A549 (cell line): ENCODE data around the gene EPB41L1. TPM values are rescaled to one million over a fixed set of nuclear protein-coding genes. Genes with fewer than 3 reads are reported as not detected.

Experiments used
- ATAC-seq, 2 experiments: fragments of 200-7000 bp in 1 of 2; fragments of >200 bp in 1 of 2; cut with Nextera tagmentation in 1 of 2; cut with Tn5 transposase in 1 of 2; 3 replicates each; pipeline versions ENCODE4 v1.8.0 to v1.9.1; 2018 to 2020; ENCODE audit warnings: mild to moderate bottlenecking in 1 of 2, moderate library complexity in 1 of 2
- CTCF ChIA-PET: fragments of 300-600 bp; sonication (Branson Sonifier 250); formaldehyde crosslinking; extraction: SDS; loops from one replicate; lab custom pipeline; 2021; ENCODE audit warnings: antibody characterized with exemption, inconsistent platforms; lab: Yijun Ruan, JAX
- POLR2A ChIA-PET: fragments of 350-600 bp; formaldehyde crosslinking; extraction: SDS; loops from one replicate; lab custom pipeline; 2021; ENCODE audit warnings: antibody characterized with exemption, inconsistent platforms; lab: Yijun Ruan, JAX
- DNase-seq, 2 experiments: peaks; one replicate each; pipeline versions ENCODE4 v3.0.0 to v3.0.0-alpha.2; 2011 to 2016; ENCODE audit warnings: low read depth in 1 of 2, low spot score in 1 of 2
- FAIRE-seq: peaks from 2 replicates; lab custom pipeline; 2011; peaks lifted over from hg19 to GRCh38; lab: Jason Lieb, UNC
- H3K27ac ChIP-seq, 2 experiments: fragments of >200 bp; sonication (Bioruptor Twin); formaldehyde crosslinking; 3 replicates each; pipeline ENCODE4 v1.5.1; 2016 to 2017
- H3K4me1 ChIP-seq: fragments of >200 bp; sonication (Bioruptor Twin); formaldehyde crosslinking; 3 replicates; pipeline ENCODE4 v1.6.1; 2016
- H3K4me2 ChIP-seq: fragments of >200 bp; sonication (Bioruptor Twin); formaldehyde crosslinking; 3 replicates; pipeline ENCODE4 v1.6.1; 2016
- H3K4me3 ChIP-seq: fragments of >200 bp; sonication (Bioruptor Twin); formaldehyde crosslinking; 3 replicates; pipeline ENCODE4 v1.5.1; 2016
- H3K9me3 ChIP-seq: fragments of >200 bp; sonication (Bioruptor Twin); formaldehyde crosslinking; 3 replicates; pipeline ENCODE4 v1.6.1; 2016
- CHD2 ChIP-seq: fragments of 150-350 bp; IDR thresholded peaks from 2 replicates; pipeline ENCODE4 v1.6.1; 2014; ENCODE audit warnings: low read length; ENCODE audit not compliant: partially characterized antibody
- ESRRA ChIP-seq: fragments of 150-350 bp; IDR thresholded peaks from 2 replicates; pipeline ENCODE4 v1.6.1; 2014; ENCODE audit warnings: mild to moderate bottlenecking, low read length, borderline replicate concordance
- GATA3 ChIP-seq: IDR thresholded peaks from 2 replicates; pipeline ENCODE4 v1.6.1; 2012; ENCODE audit warnings: borderline replicate concordance
- HDAC2 ChIP-seq: fragments of 200-600 bp; sonication (generic); IDR thresholded peaks from 2 replicates; pipeline ENCODE4 v1.6.1; 2016
- HOXB13 ChIP-seq: fragments of 250-450 bp; sonication (Bioruptor Pico); IDR thresholded peaks from 2 replicates; pipeline ENCODE4 v1.5.0; 2020; ENCODE audit warnings: low read depth, mild to moderate bottlenecking, moderate library complexity
- HOXB5 ChIP-seq: fragments of 250-450 bp; sonication (Bioruptor Pico); IDR thresholded peaks from 2 replicates; pipeline ENCODE4 v1.5.0; 2020; ENCODE audit warnings: mild to moderate bottlenecking, moderate library complexity
- JUN ChIP-seq, 2 experiments: fragments of >200 bp; sonication (Bioruptor Twin); formaldehyde crosslinking; IDR thresholded peaks; 2 replicates in 1 of 2; 3 replicates in 1 of 2; pipeline ENCODE4 v1.6.1; 2016 to 2017
- KDM1A ChIP-seq: fragments of 200-600 bp; sonication (generic); IDR thresholded peaks from 2 replicates; pipeline ENCODE4 v1.6.1; 2016; ENCODE audit warnings: low read depth, mild to moderate bottlenecking
- MAFK ChIP-seq: fragments of 450-650 bp; IDR thresholded peaks from 2 replicates; pipeline ENCODE4 v1.6.1; 2014; ENCODE audit not compliant: partially characterized antibody
- MAZ ChIP-seq: fragments of 150-350 bp; IDR thresholded peaks from 2 replicates; pipeline ENCODE4 v1.6.1; 2014; ENCODE audit warnings: antibody characterized with exemption, low read depth, low read length, borderline replicate concordance
- NR3C1 ChIP-seq: fragments of >200 bp; sonication (Bioruptor Twin); formaldehyde crosslinking; IDR thresholded peaks from 3 replicates; pipeline ENCODE4 v1.6.1; 2017
- PHF8 ChIP-seq: fragments of 200-600 bp; sonication (generic); IDR thresholded peaks from 2 replicates; pipeline ENCODE4 v1.6.1; 2016; ENCODE audit warnings: low read depth, mild to moderate bottlenecking, antibody characterized with exemption, moderate library complexity, borderline replicate concordance
- RAD21 ChIP-seq, 2 experiments: fragments of >200 bp in 1 of 2; sonication (Bioruptor Twin) in 1 of 2; formaldehyde crosslinking in 1 of 2; IDR thresholded peaks in 1 of 2; conservative IDR thresholded peaks in 1 of 2; 2 replicates in 1 of 2; 3 replicates in 1 of 2; pipeline ENCODE4 v1.6.1; 2012 to 2018; ENCODE audit warnings: inconsistent platforms in 1 of 2
- SMC3 ChIP-seq: fragments of >200 bp; sonication (Bioruptor Twin); formaldehyde crosslinking; IDR thresholded peaks from 3 replicates; pipeline ENCODE4 v1.6.1; 2018; ENCODE audit warnings: inconsistent platforms
- ZSCAN20 ChIP-seq: fragments of 250-450 bp; sonication (Bioruptor Pico); IDR thresholded peaks from 2 replicates; pipeline ENCODE4 v1.8.0; 2022; ENCODE audit warnings: mild to moderate bottlenecking, moderate library complexity
- WGBS: methylation state at CpG from one replicate; pipeline ENCODE4 v1.1.6; 2017; ENCODE audit errors: missing lambda C conversion rate; 5-methylcytosine and 5-hydroxymethylcytosine counted together
- polyA plus RNA-seq, 4 experiments: library from polyadenylated mRNA; depleted of rRNA in 3 of 4; stranded (reverse); fragments of >200 nt; fragmentation: RNase III in 1 of 4; extraction: RNeasy Plus Mini Kit Qiagen cat#74134 plus additional on column Dnase treatment in 1 of 4; gene quantifications; 2 replicates in 3 of 4; 3 replicates in 1 of 4; pipeline ENCODE4 v1.2.3, GENCODE V29; 2011 to 2017
- TF ChIP-seq, protein P1 (sequence below): fragments of >200 bp; sonication (Bioruptor Twin); formaldehyde crosslinking; IDR thresholded peaks from 3 replicates; pipeline ENCODE4 v1.5.1; 2016
- TF ChIP-seq, protein P2 (sequence below): IDR thresholded peaks from 2 replicates; pipeline ENCODE4 v1.6.1; 2012; ENCODE audit warnings: low read depth, borderline replicate concordance
- TF ChIP-seq, protein P3 (sequence below): fragments of >200 bp; sonication (Bioruptor Twin); formaldehyde crosslinking; IDR thresholded peaks from 2 replicates; pipeline ENCODE4 v1.6.1; 2016
- TF ChIP-seq, protein P4 (sequence below): fragments of 450-650 bp; IDR thresholded peaks from 2 replicates; pipeline ENCODE4 v1.6.1; 2014; ENCODE audit warnings: antibody characterized with exemption
- TF ChIP-seq, protein P5 (sequence below): fragments of 200-600 bp; sonication (generic); IDR thresholded peaks from 2 replicates; pipeline ENCODE4 v1.6.1; 2016; ENCODE audit warnings: antibody characterized with exemption, mild to moderate bottlenecking, moderate library complexity

Gene EPB41L1
- polyA plus RNA-seq, 2 of the 4 experiments (the other 2 are of a cell fraction), result 45.9 to 94.4 TPM

DNA sequence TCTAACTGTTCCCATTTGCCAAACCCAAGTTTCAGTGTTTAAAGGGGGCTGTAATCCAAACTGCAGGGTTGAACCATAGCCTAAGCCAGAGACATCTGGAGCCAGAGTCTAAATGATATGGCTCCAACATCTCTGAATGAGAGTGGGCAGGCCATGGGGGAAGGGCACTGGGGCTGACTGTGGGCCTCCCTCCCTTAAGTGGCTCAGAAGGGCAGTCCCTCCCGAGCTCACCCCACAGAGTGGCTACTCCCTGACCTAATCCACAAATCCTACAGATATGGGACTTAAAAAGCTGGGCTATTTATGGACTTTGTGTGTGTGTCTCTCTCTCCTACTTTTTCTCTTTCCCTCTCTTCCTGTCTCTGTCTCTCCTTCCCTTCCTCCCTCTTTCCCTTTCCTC, 45.9 kb downstream of the EPB41L1 start (continued):
- TF ChIP-seq ESRRA, result no peak

DNA sequence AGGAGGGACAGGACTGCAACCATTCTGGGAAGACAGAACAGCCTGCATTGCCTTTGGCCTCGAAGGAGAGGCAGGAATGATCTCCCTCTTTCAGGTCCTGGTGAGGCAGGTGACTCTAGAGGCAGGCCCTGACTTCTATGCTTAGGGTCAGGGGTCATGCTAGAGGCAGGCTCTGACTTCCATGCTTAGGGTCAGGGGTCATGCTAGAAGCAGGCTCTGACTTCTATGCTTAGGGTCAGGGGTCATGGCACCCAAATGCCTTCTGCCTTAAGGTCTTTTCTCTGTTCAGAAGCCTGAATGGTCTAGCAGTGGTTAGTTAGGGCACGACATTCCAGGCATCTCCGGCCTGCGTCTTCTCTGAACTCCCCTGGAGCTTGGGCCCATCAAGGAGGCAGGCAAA, 46.7 kb downstream of the EPB41L1 start:
- WGBS, result 81% methylated on average over 4 of the region's 4 CpGs

DNA sequence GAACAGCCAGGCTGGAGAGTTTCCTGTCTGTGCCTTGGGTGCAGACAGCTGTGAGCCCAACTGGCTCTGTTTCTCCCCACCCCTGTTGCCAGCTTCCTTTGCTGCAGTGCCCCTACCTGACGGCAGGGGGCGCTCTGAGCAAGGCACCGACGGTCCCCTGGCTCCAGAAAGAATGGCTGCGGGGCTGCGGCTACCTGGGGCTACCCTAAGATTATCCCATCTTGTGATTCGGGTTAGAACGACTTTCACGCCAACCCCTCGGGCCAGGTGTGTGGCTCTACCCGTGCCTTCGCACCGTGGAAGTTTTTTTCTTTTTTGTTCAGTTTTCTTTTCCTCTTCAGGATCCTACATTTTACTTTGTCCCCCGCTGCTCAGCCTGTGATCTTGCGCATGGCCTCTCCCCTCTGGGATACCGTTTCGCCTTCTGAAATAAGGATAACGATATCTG, 48.4 kb downstream of the EPB41L1 start:
- no peak for FAIRE-seq
- no peak overlapping the region for H3K4me2 ChIP-seq
- TF ChIP-seq CHD2 (no peak), SMC3 (peak; percentile 64), RAD21 (conservative IDR thresholded peaks at IDR 0.05 in 1 of 2, IDR thresholded peaks at IDR 0.05 in 1 of 2) (peak; percentile 57 to 70)
- TF ChIP-seq, protein P1, sequence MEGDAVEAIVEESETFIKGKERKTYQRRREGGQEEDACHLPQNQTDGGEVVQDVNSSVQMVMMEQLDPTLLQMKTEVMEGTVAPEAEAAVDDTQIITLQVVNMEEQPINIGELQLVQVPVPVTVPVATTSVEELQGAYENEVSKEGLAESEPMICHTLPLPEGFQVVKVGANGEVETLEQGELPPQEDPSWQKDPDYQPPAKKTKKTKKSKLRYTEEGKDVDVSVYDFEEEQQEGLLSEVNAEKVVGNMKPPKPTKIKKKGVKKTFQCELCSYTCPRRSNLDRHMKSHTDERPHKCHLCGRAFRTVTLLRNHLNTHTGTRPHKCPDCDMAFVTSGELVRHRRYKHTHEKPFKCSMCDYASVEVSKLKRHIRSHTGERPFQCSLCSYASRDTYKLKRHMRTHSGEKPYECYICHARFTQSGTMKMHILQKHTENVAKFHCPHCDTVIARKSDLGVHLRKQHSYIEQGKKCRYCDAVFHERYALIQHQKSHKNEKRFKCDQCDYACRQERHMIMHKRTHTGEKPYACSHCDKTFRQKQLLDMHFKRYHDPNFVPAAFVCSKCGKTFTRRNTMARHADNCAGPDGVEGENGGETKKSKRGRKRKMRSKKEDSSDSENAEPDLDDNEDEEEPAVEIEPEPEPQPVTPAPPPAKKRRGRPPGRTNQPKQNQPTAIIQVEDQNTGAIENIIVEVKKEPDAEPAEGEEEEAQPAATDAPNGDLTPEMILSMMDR, result peak; percentile 90
- TF ChIP-seq, all 56 proteins: peak for 3
- ATAC-seq, result peak; percentile 41 to 76; a peak in 4 of 6 replicates
- CTCF ChIA-PET, result interaction anchor here (0.6 to 12.9 kb wide), 55 partner anchors 9 to 716 kb away, joined by 3 to 395 read pairs (median 4); partner anchors contain the start of genes AAR2, CNBD2 and SCAND1
- H3K27ac ChIP-seq, result no peak overlapping the region
- POLR2A ChIA-PET, result interaction anchor here (0.6 kb wide), 1 partner anchor 258 kb away, joined by 3 read pairs; no protein-coding TSS in a partner anchor
- WGBS, result 27% methylated on average over 18 of the region's 18 CpGs
- no peaks in the 10 kb centered on the region for H3K4me1 ChIP-seq
- peak; percentile 48 to 89 for DNase-seq
- H3K4me3 ChIP-seq, result no peak overlapping the region
- H3K9me3 ChIP-seq, result no peaks in the 10 kb centered on the region

More for the DNA sequence above, 46.7 kb downstream of the EPB41L1 start:
- H3K4me2 ChIP-seq, result no peak overlapping the region
- no peak overlapping the region for H3K4me3 ChIP-seq
- POLR2A ChIA-PET, result no interaction called here
- TF ChIP-seq KDM1A (no peak), MAZ (no peak), ZSCAN20 (CRISPR knock-in tag) (no peak), HDAC2 (no peak), HOXB13 (CRISPR knock-in tag) (no peak), GATA3 (no peak), NR3C1 (no peak), CHD2 (no peak), JUN (IDR thresholded peaks at IDR 0.05) (no peak), MAFK (no peak), PHF8 (no peak), HOXB5 (CRISPR knock-in tag) (no peak)
- TF ChIP-seq, protein P2, sequence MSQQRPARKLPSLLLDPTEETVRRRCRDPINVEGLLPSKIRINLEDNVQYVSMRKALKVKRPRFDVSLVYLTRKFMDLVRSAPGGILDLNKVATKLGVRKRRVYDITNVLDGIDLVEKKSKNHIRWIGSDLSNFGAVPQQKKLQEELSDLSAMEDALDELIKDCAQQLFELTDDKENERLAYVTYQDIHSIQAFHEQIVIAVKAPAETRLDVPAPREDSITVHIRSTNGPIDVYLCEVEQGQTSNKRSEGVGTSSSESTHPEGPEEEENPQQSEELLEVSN, result no peak
- TF ChIP-seq, protein P3, sequence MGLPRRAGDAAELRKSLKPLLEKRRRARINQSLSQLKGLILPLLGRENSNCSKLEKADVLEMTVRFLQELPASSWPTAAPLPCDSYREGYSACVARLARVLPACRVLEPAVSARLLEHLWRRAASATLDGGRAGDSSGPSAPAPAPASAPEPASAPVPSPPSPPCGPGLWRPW, result no peak
- TF ChIP-seq, protein P4, sequence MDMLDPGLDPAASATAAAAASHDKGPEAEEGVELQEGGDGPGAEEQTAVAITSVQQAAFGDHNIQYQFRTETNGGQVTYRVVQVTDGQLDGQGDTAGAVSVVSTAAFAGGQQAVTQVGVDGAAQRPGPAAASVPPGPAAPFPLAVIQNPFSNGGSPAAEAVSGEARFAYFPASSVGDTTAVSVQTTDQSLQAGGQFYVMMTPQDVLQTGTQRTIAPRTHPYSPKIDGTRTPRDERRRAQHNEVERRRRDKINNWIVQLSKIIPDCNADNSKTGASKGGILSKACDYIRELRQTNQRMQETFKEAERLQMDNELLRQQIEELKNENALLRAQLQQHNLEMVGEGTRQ, result no peak
- TF ChIP-seq, protein P5, sequence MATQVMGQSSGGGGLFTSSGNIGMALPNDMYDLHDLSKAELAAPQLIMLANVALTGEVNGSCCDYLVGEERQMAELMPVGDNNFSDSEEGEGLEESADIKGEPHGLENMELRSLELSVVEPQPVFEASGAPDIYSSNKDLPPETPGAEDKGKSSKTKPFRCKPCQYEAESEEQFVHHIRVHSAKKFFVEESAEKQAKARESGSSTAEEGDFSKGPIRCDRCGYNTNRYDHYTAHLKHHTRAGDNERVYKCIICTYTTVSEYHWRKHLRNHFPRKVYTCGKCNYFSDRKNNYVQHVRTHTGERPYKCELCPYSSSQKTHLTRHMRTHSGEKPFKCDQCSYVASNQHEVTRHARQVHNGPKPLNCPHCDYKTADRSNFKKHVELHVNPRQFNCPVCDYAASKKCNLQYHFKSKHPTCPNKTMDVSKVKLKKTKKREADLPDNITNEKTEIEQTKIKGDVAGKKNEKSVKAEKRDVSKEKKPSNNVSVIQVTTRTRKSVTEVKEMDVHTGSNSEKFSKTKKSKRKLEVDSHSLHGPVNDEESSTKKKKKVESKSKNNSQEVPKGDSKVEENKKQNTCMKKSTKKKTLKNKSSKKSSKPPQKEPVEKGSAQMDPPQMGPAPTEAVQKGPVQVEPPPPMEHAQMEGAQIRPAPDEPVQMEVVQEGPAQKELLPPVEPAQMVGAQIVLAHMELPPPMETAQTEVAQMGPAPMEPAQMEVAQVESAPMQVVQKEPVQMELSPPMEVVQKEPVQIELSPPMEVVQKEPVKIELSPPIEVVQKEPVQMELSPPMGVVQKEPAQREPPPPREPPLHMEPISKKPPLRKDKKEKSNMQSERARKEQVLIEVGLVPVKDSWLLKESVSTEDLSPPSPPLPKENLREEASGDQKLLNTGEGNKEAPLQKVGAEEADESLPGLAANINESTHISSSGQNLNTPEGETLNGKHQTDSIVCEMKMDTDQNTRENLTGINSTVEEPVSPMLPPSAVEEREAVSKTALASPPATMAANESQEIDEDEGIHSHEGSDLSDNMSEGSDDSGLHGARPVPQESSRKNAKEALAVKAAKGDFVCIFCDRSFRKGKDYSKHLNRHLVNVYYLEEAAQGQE, result no peak
- H3K27ac ChIP-seq, result no peak overlapping the region
- H3K9me3 ChIP-seq, result no peaks in the 10 kb centered on the region
- no peak for DNase-seq
- FAIRE-seq, result no peak
- ATAC-seq, result no peak
- CTCF ChIA-PET, result interaction anchor here (1.1 to 12.9 kb wide), 11 partner anchors 11 to 242 kb away, joined by 3 to 395 read pairs (median 34); no protein-coding TSS in a partner anchor
- H3K4me1 ChIP-seq, result no peaks in the 10 kb centered on the region
